GM12878 (cell line): ENCODE measurements around the gene HSD11B1. TPM values are rescaled to one million over a fixed set of nuclear protein-coding genes. Genes with fewer than 3 reads are reported as not detected.
A peak's percentile ranks its signal among the peaks of the same experiment; 100 is the strongest.

ENCODE experiments used
- POLR2A ChIP-seq: IDR thresholded peaks from 2 replicates; pipeline ENCODE4 v1.6.1; 2011; ENCODE audit warnings: low read depth, mild to moderate bottlenecking, low read length
- SIN3A ChIP-seq: IDR thresholded peaks from 2 replicates; pipeline ENCODE4 v1.6.1; 2012; ENCODE audit warnings: low read depth, low read length, improper control_type of control experiment
- SKIL ChIP-seq: fragments of 450-650 bp; IDR thresholded peaks from 2 replicates; pipeline ENCODE4 v1.6.1; 2017; ENCODE audit warnings: mild to moderate bottlenecking, low read depth, inconsistent platforms; ENCODE audit not compliant: poor library complexity, severe bottlenecking
- ZBTB11 ChIP-seq: fragments of 450-650 bp; formaldehyde crosslinking; IDR thresholded peaks from 2 replicates; pipeline ENCODE4 v1.5.0; 2022; ENCODE audit warnings: mild to moderate bottlenecking, missing genetic modification characterization
- polyA plus RNA-seq, 11 experiments: library from polyadenylated mRNA; depleted of rRNA in 4 of 11; unstranded in 6 of 11; stranded (reverse) in 5 of 11; fragments of >200 nt; fragmentation: Nextera tagmentation in 4 of 11; fragmentation: Illumina TruSeq in 1 of 11; extraction: Ambion mirVana in 4 of 11; extraction: Trizol in 1 of 11; gene quantifications; 1 replicate in 1 of 11; 2 replicates in 10 of 11; pipeline versions ENCODE4 v1.2.1 to v1.2.3, GENCODE V29; 2011 to 2016; ENCODE audit warnings: inconsistent platforms in 2 of 11, missing spikeins in 2 of 11, low read depth in 1 of 11
- total RNA-seq, 4 experiments: library from RNA; depleted of rRNA in 3 of 4; stranded (reverse); fragments of >200 nt in 3 of 4; fragmentation: Illumina TruSeq in 1 of 4; extraction: Trizol in 1 of 4; gene quantifications; 2 replicates each; pipeline versions ENCODE4 v1.2.1 to v1.2.3, GENCODE V29; 2013 to 2021

HSD11B1 gene
- total and polyA plus RNA-seq, 10 of the 15 experiments (the other 5 are each of a cell fraction or from before 2014, with no cell fraction given), result 0.04 to 0.27 (median 0.15) TPM; not detected in 7

DNA sequence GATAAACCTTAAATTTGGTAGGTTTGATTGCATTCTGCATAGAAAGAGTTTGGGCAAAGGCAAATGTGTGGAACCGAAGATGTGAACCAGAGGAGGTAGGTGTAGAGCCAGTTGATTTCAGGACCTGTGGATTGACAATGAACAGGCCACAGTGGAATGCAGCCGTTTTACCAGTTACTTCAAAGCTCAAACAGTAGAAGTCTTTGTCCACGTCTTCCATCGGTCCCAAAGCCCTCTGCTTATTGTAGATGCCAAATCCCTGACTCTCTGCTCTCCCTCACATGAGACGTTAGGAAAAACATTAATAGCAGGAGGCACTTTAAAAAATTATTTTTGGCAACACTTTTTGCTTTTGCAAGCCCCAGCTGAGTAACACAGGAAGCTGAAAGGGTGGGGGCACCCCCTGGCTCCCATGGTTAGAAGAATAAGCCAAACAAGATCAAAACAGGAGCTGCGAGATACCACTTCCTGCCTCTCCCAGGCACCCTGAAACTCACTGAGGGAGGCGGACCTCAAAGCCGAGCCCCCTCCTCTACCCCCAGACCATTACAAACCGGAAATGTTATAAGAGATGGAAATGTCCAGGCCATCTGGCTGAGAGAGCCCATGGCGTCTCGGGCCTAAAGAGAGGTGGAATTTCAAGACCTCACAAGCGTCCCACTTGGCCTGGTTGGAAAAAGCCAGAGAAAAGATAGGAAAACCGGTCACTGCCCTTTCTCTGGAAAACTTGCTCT is 64.7 kb downstream of the HSD11B1 start (continued):
- TF ChIP-seq SKIL (peak; percentile 73), ZBTB11 (CRISPR knock-in tag) (no peak), SIN3A (no peak), POLR2A (no peak)
- TF ChIP-seq, all 136 proteins: peak for 44
